ENCODE results near the gene CSAG2. TPM values are rescaled to one million over a fixed set of nuclear protein-coding genes. Genes with fewer than 3 reads are reported as not detected.

CSAG2 gene
- total RNA-seq, 1 donor from 2014 or later, result not detected

GRCh38 chrX:152663086-152663485, 46.0 kb downstream of the CSAG2 start:
- DNase-seq (ENCODE audit: low spot score), result no peak

- DNase-seq (ENCODE audit: low spot score), result no peak
These were observed 50.8 kb downstream of the CSAG2 start for GRCh38 chrX:152658302-152658701.

Other genes with a start within 250 kb of the CSAG2 start
- 0.03 TPM for gene GABRQ, start 71.4 kb downstream of the CSAG2 start, total RNA-seq
- not detected for gene MAGEA3, start 10.5 kb downstream of the CSAG2 start, total RNA-seq
- not detected for gene MAGEA2B, start 5.4 kb upstream of the CSAG2 start, total RNA-seq
- gene CSAG1, start 24.4 kb upstream of the CSAG2 start, total RNA-seq, result not detected
- gene MAGEA12, start 24.5 kb upstream of the CSAG2 start, total RNA-seq, result not detected
- not detected for gene MAGEA2, start 44.6 kb upstream of the CSAG2 start, total RNA-seq
- gene CSAG3, start 49.9 kb upstream of the CSAG2 start, total RNA-seq, result not detected
- gene MAGEA6, start 60.4 kb upstream of the CSAG2 start, total RNA-seq, result 0.26 TPM
- 44.3 TPM for gene CETN2, start 121.5 kb upstream of the CSAG2 start, total RNA-seq
- gene NSDHL, start 121.8 kb upstream of the CSAG2 start, total RNA-seq, result 32.4 TPM
- gene ZNF185, start 188.8 kb upstream of the CSAG2 start, total RNA-seq, result 16.5 TPM